ENCODE data around the gene FOXJ2. TPM values are rescaled to one million over a fixed set of nuclear protein-coding genes. Genes with fewer than 3 reads are reported as not detected.
A peak's percentile ranks its signal among the peaks of the same experiment; 100 is the strongest.
"Not testable (repeated sequence)": the region's sequence is repeated elsewhere in the genome, so short reads cannot be mapped to it uniquely, and the experiment has no call there.

The FOXJ2 gene
- total RNA-seq (2014; rRNA removed; shearing (Covaris generic)), result 6.7 and 7.0 TPM in 2 replicates

GRCh38 chr12:8032242-8033152 is at the start of gene FOXJ2:
Gene FOXJ2 (plus strand): TSS chr12:8032716. CDS start chr12:8039833, 7,117 bp downstream.
- peak; percentile 70 for DNase-seq (ENCODE audit: low read depth)

DNA sequence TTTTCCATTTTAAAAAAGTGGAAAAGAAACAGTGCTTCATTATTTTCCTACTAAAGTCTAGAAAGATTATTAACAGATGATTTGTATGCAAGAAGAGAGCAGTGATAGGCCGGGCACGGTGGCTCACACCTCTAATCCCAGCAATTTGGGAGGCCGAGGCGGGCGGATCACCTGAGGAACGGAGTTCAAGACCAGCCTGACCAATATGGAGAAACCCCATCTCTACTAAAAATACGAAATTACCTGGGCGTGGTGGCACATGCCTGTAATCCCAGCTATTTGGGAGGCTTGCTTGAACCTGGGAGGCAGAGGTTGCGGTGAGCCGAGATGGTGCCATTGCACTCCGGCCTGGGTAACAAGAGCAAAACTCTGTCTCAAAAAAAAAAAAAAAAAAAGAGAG is 49.5 kb upstream of the FOXJ2 start:
- DNase-seq (ENCODE audit: low read depth), result not testable (repeated sequence)

DNA sequence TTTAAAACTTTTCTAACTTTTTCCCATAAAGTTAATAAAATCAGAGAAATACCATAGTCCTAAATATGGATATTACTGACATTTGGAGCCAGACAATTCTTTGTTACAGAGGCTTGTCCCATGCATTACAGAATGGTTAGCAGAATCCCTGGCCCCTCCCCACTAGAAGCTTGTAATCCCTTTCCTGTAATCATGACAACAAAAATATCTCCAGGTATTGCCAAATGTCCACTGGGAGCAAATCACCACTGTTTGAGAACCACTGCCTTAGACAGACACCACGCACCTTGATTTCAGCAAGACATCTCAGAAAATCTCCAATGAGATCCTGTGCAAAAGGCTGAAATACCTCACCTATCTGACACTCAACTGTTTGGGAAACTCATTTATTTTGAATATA is 49.1 kb upstream of the FOXJ2 start:
- DNase-seq (ENCODE audit: low read depth), result not testable (repeated sequence)

DNA sequence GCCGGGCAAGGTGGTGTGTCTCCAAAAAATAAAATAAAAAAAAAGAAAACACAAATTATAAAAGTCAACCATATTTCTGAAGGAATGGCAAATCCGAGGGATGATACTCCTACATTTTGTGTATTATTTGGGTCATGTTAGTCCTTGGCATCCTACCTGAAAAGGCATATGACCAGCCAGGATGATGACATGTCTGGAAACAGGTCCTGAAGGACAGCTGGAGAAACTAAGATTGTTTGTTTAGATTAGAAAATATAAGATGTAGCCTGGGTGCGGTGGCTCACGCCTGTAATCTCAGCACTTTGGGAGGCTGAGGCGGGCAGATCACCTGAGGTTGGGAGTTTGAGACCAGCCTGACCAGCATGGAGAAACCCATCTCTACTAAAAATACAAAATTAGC is 47.6 kb upstream of the FOXJ2 start:
- DNase-seq (ENCODE audit: low read depth), result no peak

GRCh38 chr12:7985802-7986418 is 46.6 kb upstream of the FOXJ2 start:
- no peak for DNase-seq (ENCODE audit: low read depth)

- DNase-seq (ENCODE audit: low read depth), result no peak
Measured at GRCh38 chr12:7989827-7990491, 42.6 kb upstream of the FOXJ2 start.

DNA sequence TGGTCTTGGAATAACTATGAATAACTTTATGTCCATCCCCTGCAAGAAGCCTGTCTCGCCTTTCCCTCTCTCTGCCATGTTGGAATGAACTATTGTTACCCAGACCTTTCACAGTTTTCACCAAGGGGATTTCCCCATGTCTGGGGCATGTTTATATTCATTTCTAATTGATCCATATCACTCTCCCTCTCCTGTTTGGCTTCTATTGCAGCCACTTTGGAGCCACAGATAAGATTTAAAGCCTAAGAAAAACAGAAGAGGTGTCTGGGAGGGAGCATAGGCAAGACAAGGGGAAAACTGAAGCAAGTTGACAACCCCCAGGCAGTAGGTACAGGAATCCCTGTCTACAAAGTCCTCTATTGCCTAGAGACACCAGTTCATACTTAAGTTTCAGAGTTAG is 41.0 kb upstream of the FOXJ2 start:
- no peak for DNase-seq (ENCODE audit: low read depth)

DNA sequence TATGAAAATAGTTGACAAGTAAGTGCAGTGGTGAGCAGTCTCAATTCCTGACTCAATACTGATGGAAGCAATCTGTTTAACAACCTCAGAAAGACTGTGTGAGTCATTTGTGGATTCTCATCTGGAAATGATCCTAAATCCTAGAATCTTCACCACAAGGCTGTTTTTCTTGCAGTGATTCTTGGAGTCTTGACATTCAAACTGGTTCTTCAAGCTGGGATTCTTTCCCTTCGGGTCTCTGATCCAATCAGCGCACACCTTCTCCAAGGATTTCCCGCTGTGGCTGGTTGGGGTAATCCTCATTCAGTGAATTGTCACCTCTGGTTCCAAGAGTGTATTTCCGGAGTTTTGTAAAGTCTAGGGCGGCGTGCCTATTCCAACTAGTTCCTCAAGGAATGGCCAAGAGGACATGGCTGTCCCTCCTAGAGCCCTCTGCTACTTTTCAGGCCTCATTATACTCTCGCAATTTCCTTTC is 37.7 kb upstream of the FOXJ2 start:
- peak; percentile 91 for DNase-seq (ENCODE audit: low read depth)

DNA sequence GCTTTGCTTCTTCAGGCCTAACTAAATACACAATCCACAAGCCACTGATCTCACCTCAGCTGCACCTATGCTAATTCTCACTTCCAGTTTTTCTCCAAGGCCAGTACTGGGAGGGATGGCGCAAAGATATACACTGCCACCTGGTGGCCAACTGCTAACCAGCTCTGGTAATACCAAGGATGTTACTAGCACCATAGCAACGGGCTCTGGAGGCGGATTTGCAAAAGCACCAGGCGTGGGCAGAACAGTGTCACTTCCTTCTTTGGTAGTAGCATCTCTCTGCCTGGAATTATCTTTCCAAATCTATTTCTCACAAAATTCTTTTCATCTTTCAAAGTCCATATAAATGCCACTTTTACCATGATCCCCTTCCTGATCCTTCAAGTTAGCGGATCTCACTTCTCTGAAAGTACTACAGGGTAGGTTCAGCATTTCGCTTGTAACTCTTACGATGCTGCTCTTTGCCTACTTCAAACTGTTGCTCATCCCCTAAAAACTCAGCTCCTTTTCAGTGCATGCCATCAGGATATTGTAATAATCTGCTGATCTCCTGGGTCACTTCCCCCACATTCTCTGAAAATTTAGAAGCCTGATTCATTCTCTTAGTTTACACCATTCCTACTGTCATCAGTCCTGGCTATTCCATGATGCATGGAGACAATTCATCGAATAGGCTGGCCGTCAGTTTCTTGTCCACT is 37.1 kb upstream of the FOXJ2 start:
- peak; percentile 84 for DNase-seq (ENCODE audit: low read depth)

GRCh38 chr12:8000827-8001226 is 31.7 kb upstream of the FOXJ2 start:
- DNase-seq (ENCODE audit: low read depth), result not testable (repeated sequence)

GRCh38 chr12:8001496-8001895 is 31.0 kb upstream of the FOXJ2 start:
- DNase-seq (ENCODE audit: low read depth), result not testable (repeated sequence)

DNA sequence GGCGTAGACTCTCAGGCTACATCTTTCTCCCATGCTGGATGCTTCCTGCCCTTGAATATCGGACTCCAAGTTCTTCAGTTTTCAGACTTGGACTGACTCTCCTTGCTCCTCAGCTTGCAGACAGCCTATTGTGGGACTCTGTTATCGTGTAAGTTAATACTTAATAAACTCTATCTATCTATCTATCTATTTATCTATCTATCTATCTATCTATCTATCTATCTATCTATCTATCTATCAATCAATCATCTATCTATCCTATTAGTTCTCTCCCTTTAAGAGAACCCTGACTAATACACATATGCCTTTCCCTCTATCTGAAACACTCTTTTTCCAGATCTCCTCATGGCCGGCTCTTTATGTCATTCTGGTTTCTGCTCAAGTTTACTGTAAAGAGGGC is 27.6 kb upstream of the FOXJ2 start:
- not testable (repeated sequence) for DNase-seq (ENCODE audit: low read depth)

GRCh38 chr12:8011331-8011730 is 21.2 kb upstream of the FOXJ2 start:
- no peak for DNase-seq (ENCODE audit: low read depth)

DNA sequence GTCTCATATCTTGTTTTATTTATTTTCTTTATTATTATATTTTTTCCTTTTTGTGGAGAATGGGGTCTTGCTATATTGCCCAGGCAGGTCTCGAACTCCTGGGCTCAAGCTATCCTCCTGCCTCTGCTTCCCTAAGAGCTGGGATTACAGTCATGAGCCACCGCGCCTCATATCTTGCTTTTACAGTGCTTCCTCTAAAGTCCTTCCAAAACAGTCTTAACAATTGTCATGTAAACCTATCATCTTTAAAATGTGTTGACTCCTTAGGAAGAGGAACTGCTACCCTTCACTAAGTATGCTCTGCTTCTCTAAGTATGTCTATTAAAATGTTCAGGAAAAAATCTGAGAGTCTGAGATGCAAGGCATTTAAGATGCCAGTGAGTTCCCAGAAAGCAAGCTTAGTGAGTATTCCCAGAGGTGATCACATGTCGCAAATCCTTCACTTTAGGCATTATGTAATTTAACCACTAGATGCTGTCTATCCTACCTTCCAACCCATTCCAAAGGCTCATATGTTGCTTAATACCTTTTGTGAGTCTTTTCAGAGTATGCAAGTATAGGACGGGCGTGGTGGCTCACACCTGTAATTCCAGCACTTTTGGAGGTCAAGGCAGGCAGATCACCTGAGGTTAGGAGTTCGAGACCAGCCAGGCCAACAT is 19.7 kb upstream of the FOXJ2 start:
- DNase-seq (ENCODE audit: low read depth), result no peak

- DNase-seq (ENCODE audit: low read depth), result no peak
Measured at GRCh38 chr12:8014836-8015235, 17.7 kb upstream of the FOXJ2 start.

DNA sequence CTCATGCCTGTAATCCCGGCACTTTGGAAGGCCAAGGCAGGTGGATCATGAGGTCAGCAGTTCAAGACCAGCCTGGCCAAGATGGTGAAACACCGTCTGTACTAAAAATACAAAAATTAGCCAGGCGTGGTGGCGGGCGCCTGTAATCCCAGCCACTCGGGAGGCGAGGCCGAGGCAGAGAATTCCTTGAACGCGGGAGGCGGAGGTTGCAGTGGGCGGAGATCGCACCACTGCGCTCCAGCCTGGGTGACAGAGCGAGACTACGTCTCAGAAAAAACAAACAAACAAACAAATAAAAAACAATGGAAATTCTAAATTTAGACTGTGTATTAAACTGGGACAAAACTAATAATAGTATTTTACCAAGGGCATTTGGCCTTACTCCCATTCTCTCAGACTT is 14.3 kb upstream of the FOXJ2 start:
- not testable (repeated sequence) for DNase-seq (ENCODE audit: low read depth)

DNA sequence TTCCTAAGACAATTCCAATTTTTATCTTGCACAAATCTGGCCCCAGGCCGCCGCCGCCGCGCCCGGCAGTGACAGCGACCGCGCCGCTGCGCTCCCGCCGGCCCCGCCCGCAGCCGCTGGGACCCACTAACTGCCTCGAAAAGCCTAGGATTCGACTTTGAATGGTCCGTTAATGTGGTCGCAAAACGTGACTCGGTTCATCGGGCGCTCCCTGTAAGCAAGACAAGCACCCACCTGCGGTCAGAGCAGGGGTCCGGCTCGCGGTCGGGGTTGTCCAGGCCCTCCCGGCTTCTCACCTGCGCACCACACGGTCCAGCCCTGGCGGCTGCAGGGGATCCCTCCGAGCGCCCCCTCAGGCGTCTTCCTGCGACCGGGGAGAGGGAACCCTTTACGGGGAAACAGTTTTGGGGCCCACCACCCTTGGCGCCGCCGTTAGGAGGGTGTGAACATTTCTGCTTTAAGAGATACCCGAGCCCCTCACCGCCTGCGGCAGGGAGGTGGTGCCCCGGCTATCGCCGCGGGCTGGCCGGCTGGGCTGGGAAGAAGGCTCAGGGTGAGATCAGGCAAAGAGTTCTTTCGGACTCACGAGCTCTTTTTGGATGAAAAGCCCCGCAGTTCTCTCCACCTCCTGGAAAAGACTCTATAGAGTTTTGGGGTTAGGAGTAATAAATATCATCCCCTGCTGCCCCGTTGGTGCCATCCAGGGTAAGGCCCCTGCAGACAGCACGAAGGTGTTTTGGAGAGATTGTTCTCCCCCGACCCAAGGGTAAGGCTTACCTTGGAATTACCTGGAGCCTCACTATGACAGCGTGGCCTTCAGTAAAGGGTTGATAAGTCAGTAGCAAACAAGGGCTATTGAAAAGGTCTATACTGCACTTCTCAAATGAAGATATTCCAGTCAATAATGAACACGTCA is 13.6 kb upstream of the FOXJ2 start:
- no peak for DNase-seq (ENCODE audit: low read depth)

GRCh38 chr12:8026291-8026900 is 6.1 kb upstream of the FOXJ2 start:
- DNase-seq (ENCODE audit: low read depth), result peak; percentile 98

GRCh38 chr12:8027856-8028255 is 4.7 kb upstream of the FOXJ2 start:
- DNase-seq (ENCODE audit: low read depth), result no peak

DNA sequence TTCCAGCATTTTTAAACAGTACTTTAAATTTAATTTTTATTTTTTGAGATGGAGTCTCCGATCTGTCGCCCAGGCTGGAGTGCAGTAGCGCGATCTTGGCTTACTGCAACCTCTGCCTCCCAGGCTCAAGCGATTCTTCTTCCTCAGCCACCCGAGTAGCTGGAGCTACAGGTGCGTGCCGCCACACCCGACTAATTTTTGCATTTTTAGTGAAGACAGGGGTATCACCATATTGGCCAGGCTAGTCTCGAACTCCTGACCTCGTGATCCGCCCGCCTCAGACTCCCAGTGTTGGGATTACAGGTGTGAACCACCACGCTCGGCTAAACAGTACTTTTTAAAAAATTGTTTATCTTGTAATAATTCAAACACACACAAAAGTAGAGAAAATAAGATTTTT is 4.2 kb upstream of the FOXJ2 start:
- no peak for DNase-seq (ENCODE audit: low read depth)
